Retinal pigment epithelial cell (primary cell): ENCODE results near the gene ASAP2.

Experiments
- DNase-seq: peaks from one replicate; pipeline ENCODE4 v3.0.0-alpha.2; 2010; ENCODE audit warnings: low read depth
- H3K4me3 ChIP-seq: 2 replicates; pipeline ENCODE4 v1.5.1; 2011; ENCODE audit warnings: mild to moderate bottlenecking, low read length, control low read depth, moderate library complexity
- CTCF ChIP-seq: conservative IDR thresholded peaks from 2 replicates; pipeline ENCODE4 v1.5.1; 2011; ENCODE audit warnings: low read depth, low read length, control low read depth, inconsistent platforms

Gene ASAP2

GRCh38 chr2:9199716-9200632 lies 6.6 kb upstream of the ASAP2 start:
- TF ChIP-seq CTCF: no peak
- no peak for DNase-seq
- H3K4me3 ChIP-seq: no peak overlapping the region

GRCh38 chr2:9200633-9201015 lies 6.0 kb upstream of the ASAP2 start:
- no peak for TF ChIP-seq CTCF
- DNase-seq: no peak
- H3K4me3 ChIP-seq: no peak overlapping the region

GRCh38 chr2:9201185-9201891 lies 5.3 kb upstream of the ASAP2 start:
- no peak for TF ChIP-seq CTCF
- no peak overlapping the region for H3K4me3 ChIP-seq
- no peak for DNase-seq

GRCh38 chr2:9203006-9203405 lies 3.6 kb upstream of the ASAP2 start:
- DNase-seq: no peak
- no peak for TF ChIP-seq CTCF
- H3K4me3 ChIP-seq: no peak overlapping the region

GRCh38 chr2:9203876-9204275 lies 2.7 kb upstream of the ASAP2 start:
- no peak overlapping the region for H3K4me3 ChIP-seq
- DNase-seq: no peak
- no peak for TF ChIP-seq CTCF

GRCh38 chr2:9204939-9205338 lies 1.7 kb upstream of the ASAP2 start:
- DNase-seq: no peak
- no peak for TF ChIP-seq CTCF

More at GRCh38 chr2:9204939-9205338, 1.7 kb upstream of the ASAP2 start:
- no peak overlapping the region for H3K4me3 ChIP-seq
